Right lobe of liver (tissue), 6 donors: ENCODE data around the gene COL23A1. TPM values are rescaled to one million over a fixed set of nuclear protein-coding genes. Genes with fewer than 3 reads are reported as not detected.
A peak's percentile ranks its signal among the peaks of the same experiment; 100 is the strongest.

Experiments used
- ATAC-seq, 4 donors: fragments of 200-7000 bp; cut with Tn5 transposase; one replicate each; pipeline ENCODE4 v1.9.1; 2020; ENCODE audit warnings: mild to moderate bottlenecking in 4 of 4, moderate library complexity in 4 of 4
- DNase-seq, 3 donors: peaks; one replicate each; pipeline ENCODE4 v3.0.0-alpha.2; 2020
- H3K27ac ChIP-seq, 3 donors: fragments of 200-600 bp; one replicate each; pipeline ENCODE4 v1.8.0; 2022
- H3K27me3 ChIP-seq, 2 donors: fragments of 200-600 bp; one replicate each; pipeline ENCODE4 v1.8.0; 2022
- H3K36me3 ChIP-seq, 4 donors: fragments of 200-600 bp; sonication (generic) in 1 of 4; one replicate each; pipeline versions ENCODE4 v1.5.1 to v1.8.0; 2017 to 2022; ENCODE audit warnings: control low read depth in 1 of 4
- H3K4me1 ChIP-seq, 4 donors: fragments of 200-600 bp; sonication (generic) in 1 of 4; one replicate each; pipeline versions ENCODE4 v1.5.1 to v1.8.0; 2017 to 2022; ENCODE audit warnings: control low read depth in 1 of 4
- H3K4me3 ChIP-seq, 3 donors: fragments of 200-600 bp; one replicate each; pipeline ENCODE4 v1.8.0; 2022
- H3K9me3 ChIP-seq, 4 donors: fragments of 200-600 bp; sonication (generic) in 1 of 4; one replicate each; pipeline versions ENCODE4 v1.5.1 to v1.8.0; 2017 to 2022; ENCODE audit warnings: control low read depth in 1 of 4
- CTCF ChIP-seq, 4 donors: fragments of 200-600 bp in 3 of 4; fragments of 450-650 bp in 1 of 4; IDR thresholded peaks; one replicate each; pipeline versions ENCODE4 v1.5.1 to v1.8.0; 2016 to 2022; ENCODE audit warnings: antibody characterized with exemption in 4 of 4, mild to moderate bottlenecking in 2 of 4
- POLR2A ChIP-seq: fragments of 450-650 bp; IDR thresholded peaks from one replicate; pipeline ENCODE4 v1.6.1; 2017; ENCODE audit warnings: antibody characterized with exemption, mild to moderate bottlenecking
- WGBS: methylation state at CpG from one replicate; pipeline ENCODE4 v1.1.6; 2018; ENCODE audit warnings: low coverage, low lambda C conversion rate; ENCODE audit not compliant: insufficient coverage; ENCODE audit errors: missing lambda C conversion rate; 5-methylcytosine and 5-hydroxymethylcytosine counted together
- intact Hi-C, 2 donors: fragments of 100-400 bp; cut with DNase I; formaldehyde crosslinking; loops; one replicate each; pipeline versions ENCODE4 v1.11.2 to v1.14.1; 2022
- total RNA-seq, 6 experiments: library from RNA; depleted of rRNA in 2 of 6; stranded (reverse); fragments of >200 nt in 2 of 6; fragmentation: NEBNext Ultra II Directional in 3 of 6; extraction: Animal tissue kit (Norgen Biotek cat#: 25700) in 3 of 6; gene quantifications; one replicate each; pipeline versions ENCODE4 v1.1.0 to v1.2.4, GENCODE V29; 2016 to 2023
- donor health status: DM: no; HTN: yes; CAD: no.
- donor health status: DM: no; HTN: no; CAD: no.
- donor health status: DM: no; HTN: no; CAD: no.
- donor health status: DM: no; HTN: yes; CAD: no.
- donor health status: DM: no; HTN: yes; CAD: no.

COL23A1 gene
- total RNA-seq, 6 experiments from 2014 or later: 0.25 to 1.2 (median 0.50) TPM

GRCh38 chr5:178590924-178591423, 781 bp upstream of the COL23A1 start:
- peaks cover 0 to 9% (median 2%) of the 10 kb centered on the region in 4 donors for H3K9me3 ChIP-seq
- WGBS: 38% methylated on average over 9 of the region's 9 CpGs
- H3K4me3 ChIP-seq: no peak overlapping the region
- H3K4me1 ChIP-seq: peaks cover 0 to 12% (median 0%) of the 10 kb centered on the region in 4 donors
- ATAC-seq (no peak), DNase-seq (no peak)
- H3K27me3 ChIP-seq: no peaks in the 10 kb centered on the region
- no peak overlapping the region for H3K27ac ChIP-seq
- no peaks in the 10 kb centered on the region for H3K36me3 ChIP-seq
- intact Hi-C loops: no loop called here
- no peak for TF ChIP-seq CTCF (IDR thresholded peaks at IDR 0.05)

GRCh38 chr5:178589180-178590140, 733 bp downstream of the COL23A1 start:
- Histone ChIP-seq H3K4me3 (peak overlapping the region; percentile 23 to 40 (median 35)), H3K27me3 (no peaks in the 10 kb centered on the region), H3K36me3 (no peaks in the 10 kb centered on the region), H3K4me1 (peaks cover 0 to 12% (median 0%) of the 10 kb centered on the region in 4 donors), H3K27ac (no peak overlapping the region), H3K9me3 (no peaks in the 10 kb centered on the region)
- peak in 1 of 3 donors; percentile 33 for DNase-seq
- intact Hi-C loops: no loop called here
- WGBS: 2% methylated on average over 16 of the region's 91 CpGs
- TF ChIP-seq POLR2A: no peak
- peak in 2 of 4 donors; percentile 10 to 19 for TF ChIP-seq CTCF (IDR thresholded peaks at IDR 0.05)
- peak; percentile 29 to 46 (median 35) for ATAC-seq

- intact Hi-C loops: no loop called here
- DNase-seq (no peak), ATAC-seq (no peak)
- no peaks in the 10 kb centered on the region for H3K9me3 ChIP-seq
- H3K4me1 ChIP-seq: peaks cover 0 to 12% (median 0%) of the 10 kb centered on the region in 4 donors
- TF ChIP-seq POLR2A (no peak), CTCF (IDR thresholded peaks at IDR 0.05) (no peak)
- no peaks in the 10 kb centered on the region for H3K27me3 ChIP-seq
- no peak overlapping the region for H3K4me3 ChIP-seq
- H3K36me3 ChIP-seq: no peaks in the 10 kb centered on the region
- WGBS: 56% methylated on average over 4 of the region's 8 CpGs
- no peak overlapping the region for H3K27ac ChIP-seq
Observed at GRCh38 chr5:178588769-178589168, 1.4 kb downstream of the COL23A1 start.

- H3K9me3 ChIP-seq: no peaks in the 10 kb centered on the region
- H3K4me1 ChIP-seq: peaks cover 0 to 12% (median 0%) of the 10 kb centered on the region in 4 donors
- no peaks in the 10 kb centered on the region for H3K36me3 ChIP-seq
- no peak overlapping the region for H3K4me3 ChIP-seq
- intact Hi-C loops: no loop called here
- no peaks in the 10 kb centered on the region for H3K27me3 ChIP-seq
- TF ChIP-seq CTCF (IDR thresholded peaks at IDR 0.05) (no peak), POLR2A (no peak)
- no peak for DNase-seq
- H3K27ac ChIP-seq: no peak overlapping the region
- ATAC-seq: no peak
- WGBS: 46% methylated on average over 13 of the region's 13 CpGs
Observed at GRCh38 chr5:178587763-178588611, 2.2 kb downstream of the COL23A1 start.
